GM21390 (cell line): ENCODE results near the gene TOPBP1.
"Not testable (repeated sequence)": the region's sequence is repeated elsewhere in the genome, so short reads cannot be mapped to it uniquely, and the experiment has no call there.

Experiments
- ATAC-seq: cut with Tn5 transposase; IDR thresholded peaks from one replicate; pipeline ENCODE4 v1.9.1; 2021; ENCODE audit not compliant: unreplicated experiment

The TOPBP1 gene

DNA sequence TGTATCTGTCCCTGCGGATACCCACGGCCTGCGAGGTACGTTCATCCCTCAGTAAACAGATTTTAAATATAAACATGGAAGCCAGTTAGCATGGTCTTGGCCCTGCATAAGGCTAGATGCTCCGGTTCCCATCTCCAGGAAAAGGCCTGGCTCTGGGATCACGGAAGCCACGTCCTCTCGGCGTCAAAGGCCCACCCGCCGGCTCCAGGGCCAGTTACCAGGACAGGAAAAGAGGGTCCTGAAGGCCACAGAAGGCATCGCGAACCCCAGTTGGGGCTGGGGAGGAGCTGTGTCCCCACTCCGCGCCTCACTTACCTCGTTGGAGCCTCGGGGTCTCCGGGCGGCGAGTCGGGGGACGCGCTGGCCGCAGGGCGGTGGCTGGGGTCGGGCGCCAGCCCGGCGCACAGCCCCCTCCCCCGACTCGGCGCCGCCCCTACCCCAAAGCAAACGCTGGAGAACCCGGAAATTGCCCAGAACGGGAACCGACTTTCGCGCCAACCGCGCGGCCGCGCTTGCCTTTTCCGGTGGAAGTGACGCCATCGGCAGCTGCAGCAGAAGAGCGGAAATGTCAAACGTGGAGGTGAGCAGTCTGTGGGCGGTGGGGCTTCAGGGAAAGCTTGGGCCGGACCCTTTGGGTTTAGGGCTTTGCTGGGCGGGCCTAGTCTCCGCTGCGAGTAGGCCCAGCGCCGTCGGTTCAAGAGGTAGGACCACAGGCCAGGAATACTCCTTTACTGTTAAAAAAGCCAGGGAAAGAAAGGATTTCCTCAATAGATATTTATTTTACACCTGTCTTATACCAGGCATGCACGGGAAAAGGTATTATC is at the start of gene TOPBP1:
Gene TOPBP1 (minus strand): TSS at position 488 of the 824 bp plus-strand sequence. CDS start 814 bp downstream, outside the sequence.
- peak; percentile 91 for ATAC-seq

GRCh38 chr3:133711013-133711412 is 49.3 kb upstream of the TOPBP1 start:
- ATAC-seq, result no peak

DNA sequence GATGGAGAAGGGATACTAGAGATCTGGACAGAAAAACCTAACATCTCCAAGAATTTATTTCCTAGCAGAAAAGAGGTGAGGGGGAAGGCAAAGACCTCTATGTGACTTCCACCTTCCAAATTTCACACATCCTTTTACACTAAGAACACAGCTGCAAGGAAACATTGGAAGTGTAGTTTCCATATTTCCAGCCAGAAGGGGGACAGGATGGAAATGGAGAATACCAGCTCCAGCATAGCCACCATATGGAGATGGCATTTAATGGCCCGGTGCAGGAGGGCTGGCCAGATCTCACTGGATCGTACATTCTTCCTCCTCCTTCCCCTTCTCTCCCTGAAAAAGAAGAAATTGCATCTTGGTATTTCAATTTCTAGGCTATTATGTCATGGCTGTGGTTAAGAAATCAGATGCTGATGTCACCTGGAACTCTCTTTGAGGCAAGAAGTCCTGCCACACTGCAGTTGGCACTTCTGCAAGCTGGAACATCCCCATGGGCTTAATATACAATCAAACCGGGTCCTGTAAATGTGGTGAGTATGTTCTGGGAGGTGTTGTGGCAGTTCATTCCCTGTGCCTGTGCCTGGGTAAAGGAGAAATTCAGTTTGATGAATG is 47.5 kb upstream of the TOPBP1 start:
- ATAC-seq, result no peak

DNA sequence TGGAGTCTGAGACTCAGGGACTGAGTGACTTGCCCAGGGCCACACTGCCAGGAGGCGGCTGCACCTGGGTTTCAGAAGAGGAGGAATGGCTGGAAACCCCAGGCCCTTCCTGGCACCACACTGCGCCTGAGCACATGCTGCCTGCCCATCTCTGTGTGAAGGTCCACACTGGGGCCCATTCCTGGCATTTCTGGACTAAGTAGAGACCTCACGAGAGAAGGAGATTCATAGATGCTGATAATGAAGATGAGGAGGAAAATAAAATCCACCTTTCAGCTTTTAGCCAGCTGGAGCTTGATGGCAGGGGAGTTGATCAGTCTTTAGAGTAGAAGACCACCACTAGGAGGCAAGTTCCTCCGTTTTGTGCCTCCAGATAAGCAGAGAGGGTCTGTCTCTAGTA is 44.3 kb upstream of the TOPBP1 start:
- no peak for ATAC-seq

GRCh38 chr3:133703915-133704314 is 42.2 kb upstream of the TOPBP1 start:
- no peak for ATAC-seq

DNA sequence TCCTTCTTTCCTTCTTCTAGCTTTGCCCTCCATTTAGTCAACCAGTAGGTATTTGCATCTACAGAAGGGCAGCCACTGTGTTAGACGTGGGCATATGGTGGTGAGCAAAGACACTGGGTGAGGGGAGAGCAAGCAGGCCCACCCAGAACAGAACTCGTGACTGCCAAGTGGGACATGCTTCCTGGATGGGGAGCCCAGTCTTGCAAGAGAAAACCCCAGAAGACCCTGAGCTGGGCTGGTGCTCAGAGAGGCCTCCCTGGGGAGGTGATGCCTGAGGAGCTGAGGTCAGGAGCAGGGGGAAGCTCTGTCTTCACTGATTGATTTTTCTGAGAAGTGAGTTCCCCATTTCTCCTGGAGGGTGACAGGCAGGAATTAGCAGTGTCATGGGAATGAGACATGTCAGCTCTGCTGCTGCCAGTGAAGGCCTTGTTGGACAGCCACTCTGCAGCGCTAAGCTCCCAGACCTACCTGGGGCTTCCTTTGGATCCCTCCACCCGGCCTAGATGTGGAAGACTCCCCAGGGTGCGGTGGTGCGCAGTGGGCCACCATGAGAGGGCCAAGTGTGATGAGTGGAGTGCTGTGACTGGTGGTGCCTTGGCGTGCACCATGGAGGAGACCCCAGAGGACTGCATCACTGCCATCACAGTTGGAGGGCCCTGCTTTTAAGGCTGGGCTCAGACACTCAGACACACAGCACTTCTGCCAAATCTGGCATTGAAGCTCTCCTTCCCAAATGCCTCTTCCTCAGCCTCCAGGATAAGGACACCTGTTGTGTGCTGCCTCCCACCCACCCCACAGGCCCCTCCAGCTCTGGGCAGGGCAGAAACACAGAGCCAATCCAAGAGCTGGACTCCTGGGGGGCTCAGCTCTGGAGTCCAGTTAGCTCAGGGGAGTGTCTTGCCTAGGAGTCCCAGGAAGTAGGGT is 40.0 kb upstream of the TOPBP1 start:
- ATAC-seq, result no peak

GRCh38 chr3:133700351-133700750 is 38.6 kb upstream of the TOPBP1 start:
- ATAC-seq, result no peak

DNA sequence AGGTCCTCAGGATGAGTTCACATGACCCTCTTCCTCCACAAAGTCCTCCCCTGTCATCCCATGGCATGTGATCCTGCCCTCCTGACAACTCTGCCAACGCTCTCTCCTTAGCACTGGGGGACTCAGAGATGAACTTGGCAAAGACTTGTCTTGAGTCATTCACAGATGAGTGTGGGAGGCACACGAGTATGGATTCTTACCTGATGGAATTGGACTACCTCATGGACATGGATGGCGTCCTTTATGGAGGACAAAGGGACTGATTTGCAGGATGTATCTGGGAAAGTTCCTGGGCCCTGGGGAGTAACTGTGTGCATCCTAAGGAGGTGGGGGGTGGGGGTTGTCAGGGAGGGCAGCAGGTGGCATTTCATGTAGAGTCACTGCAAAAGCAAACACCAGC is 38.2 kb upstream of the TOPBP1 start:
- no peak for ATAC-seq

- ATAC-seq, result no peak
Measured at GRCh38 chr3:133699467-133699866, 37.7 kb upstream of the TOPBP1 start.

- no peak for ATAC-seq
Measured at GRCh38 chr3:133697960-133698359, 36.2 kb upstream of the TOPBP1 start.

DNA sequence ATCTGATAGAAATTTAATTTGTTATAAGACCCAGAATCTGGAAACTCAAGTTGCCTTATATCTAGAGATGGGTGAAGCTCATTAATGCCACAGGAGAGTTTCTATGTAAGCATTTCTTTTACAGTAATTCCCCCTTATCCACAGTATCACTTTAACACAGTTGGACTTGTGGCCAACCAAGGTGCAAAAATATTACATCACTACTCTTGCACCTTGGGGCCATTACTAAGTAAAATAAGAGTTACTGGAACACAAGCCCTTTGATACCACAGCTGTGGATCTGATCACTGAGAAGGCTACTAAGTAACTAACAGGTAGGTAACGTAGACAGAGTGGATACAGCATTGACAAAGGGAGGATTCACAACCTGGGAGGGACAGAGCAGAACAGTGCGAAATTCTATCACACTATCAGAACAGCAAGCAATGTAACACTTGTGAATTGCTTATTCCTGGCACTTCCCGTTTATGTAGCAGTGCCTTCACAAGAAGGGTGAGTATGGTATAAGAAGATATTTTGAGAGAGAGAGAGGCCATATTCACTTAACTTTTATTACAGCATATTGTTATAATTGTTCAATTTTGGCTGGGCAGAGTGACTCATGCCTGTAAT is 33.9 kb upstream of the TOPBP1 start:
- ATAC-seq, result no peak

- no peak for ATAC-seq
Measured at GRCh38 chr3:133694288-133695268, 32.8 kb upstream of the TOPBP1 start.

GRCh38 chr3:133693821-133694220 is 32.1 kb upstream of the TOPBP1 start:
- no peak for ATAC-seq

DNA sequence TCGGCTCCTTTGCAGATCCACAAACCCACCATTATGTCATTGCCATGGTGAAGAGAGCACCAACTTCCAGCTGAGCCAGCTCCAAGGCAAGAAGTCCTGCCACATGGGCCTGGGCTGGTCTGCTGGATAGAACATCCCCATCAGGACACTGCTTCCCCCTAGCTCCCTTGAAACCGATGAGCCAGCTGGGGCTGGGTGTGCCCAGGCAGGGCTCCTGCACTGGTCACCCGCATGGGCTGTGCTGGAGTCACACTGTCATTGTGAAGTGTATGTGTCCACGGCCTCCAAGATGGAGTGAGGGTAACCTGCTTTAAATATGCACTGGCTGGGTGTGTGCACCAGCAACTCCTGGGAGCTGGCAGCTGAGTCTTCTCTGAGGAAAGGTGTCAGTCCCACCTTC is 31.0 kb upstream of the TOPBP1 start:
- no peak for ATAC-seq

DNA sequence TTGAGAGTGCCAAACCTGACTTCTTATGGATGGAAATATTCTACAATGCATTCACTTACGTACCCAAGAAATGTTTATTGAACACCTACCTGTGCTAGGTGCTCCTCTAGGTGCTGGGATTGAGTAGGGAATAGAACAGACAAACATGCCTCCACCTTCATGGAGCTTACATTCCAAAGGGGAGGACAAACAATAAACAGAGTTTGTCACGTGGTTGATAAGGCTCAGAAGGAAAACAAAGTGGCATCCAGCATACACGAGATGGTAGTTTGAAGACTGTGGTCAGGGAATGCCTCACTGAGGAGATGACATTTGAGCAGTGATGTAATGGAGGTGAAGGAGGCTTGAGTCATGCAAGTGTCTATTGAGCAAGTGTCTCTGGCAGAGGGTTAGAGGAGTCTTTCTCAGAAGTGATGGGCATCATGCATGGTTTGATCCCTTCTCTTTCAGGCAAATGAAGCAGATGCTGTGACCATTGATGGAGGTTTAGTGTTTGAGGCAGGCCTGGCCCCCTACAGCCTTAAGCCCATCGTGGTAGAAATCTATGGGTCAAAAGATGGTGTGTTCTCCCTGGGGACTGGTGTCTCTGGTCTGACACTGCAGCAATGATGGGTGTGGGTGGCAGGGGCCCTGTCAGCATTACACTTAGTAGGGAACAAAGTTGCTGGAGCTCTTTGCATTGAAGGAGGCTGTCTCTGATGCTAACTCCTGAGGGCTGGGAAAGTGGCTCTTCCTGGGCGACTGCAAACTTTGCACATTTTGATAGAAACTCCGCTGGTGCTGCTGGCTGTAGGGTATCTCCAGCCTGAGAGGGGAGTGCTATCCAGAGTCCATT is 29.7 kb upstream of the TOPBP1 start:
- no peak for ATAC-seq

DNA sequence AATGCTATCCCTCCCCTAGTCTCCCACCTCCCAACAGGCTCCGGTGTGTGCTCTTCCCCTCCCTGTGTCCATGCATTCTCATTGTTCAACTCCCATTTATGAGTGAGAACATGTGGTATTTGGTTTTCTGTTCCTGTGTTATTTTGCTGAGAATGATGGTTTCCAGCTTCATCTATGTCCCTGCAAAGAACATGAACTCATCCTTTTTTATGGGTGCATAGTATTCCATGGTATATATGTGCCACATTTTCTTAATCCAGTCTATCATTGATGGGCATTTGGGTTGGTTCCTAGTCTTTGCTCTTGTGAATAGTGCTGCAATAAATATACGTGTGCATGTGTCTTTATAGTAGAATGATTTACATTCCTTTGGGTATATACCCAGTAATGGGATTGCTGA is 16.3 kb upstream of the TOPBP1 start:
- ATAC-seq, result not testable (repeated sequence)

GRCh38 chr3:133676336-133677118 is 14.8 kb upstream of the TOPBP1 start:
- ATAC-seq, result no peak

- no peak for ATAC-seq
Measured at GRCh38 chr3:133675631-133676335, 14.0 kb upstream of the TOPBP1 start.
